Activated CD8-positive, alpha-beta T cell treated with anti-CD3 and anti-CD28 coated beads for 36 hours (primary cell): ENCODE results near the gene SIRPB1. TPM values are rescaled to one million over a fixed set of nuclear protein-coding genes. Genes with fewer than 3 reads are reported as not detected.
A peak's percentile ranks its signal among the peaks of the same experiment; 100 is the strongest.
"Not testable (repeated sequence)": the region's sequence is repeated elsewhere in the genome, so short reads cannot be mapped to it uniquely, and the experiment has no call there.

Source experiments
- ATAC-seq: fragments of 200-7000 bp; cut with Tn5 transposase; one replicate; pipeline ENCODE4 v1.10.0; 2021; ENCODE audit warnings: mild to moderate bottlenecking, moderate library complexity
- CTCF ChIA-PET: fragments of 350-600 bp; sonication (Branson Sonifier 250); formaldehyde crosslinking; loops from one replicate; lab custom pipeline; 2021; ENCODE audit warnings: antibody characterized with exemption; lab: Charles Lee
- POLR2A ChIA-PET: fragments of 350-600 bp; sonication (Branson Sonifier 250); formaldehyde crosslinking; loops from one replicate; lab custom pipeline; 2021; ENCODE audit warnings: antibody characterized with exemption; lab: Charles Lee
- DNase-seq: peaks from one replicate; pipeline ENCODE4 v3.0.0-alpha.2; 2020
- H3K27ac Mint-ChIP-seq: one replicate; pipeline ENCODE4 v1.8.0; 2021; ENCODE audit warnings: mild to moderate bottlenecking, mixed read lengths
- H3K27me3 Mint-ChIP-seq: one replicate; pipeline ENCODE4 v1.8.0; 2021; ENCODE audit warnings: mixed read lengths
- H3K36me3 Mint-ChIP-seq: one replicate; pipeline ENCODE4 v1.8.0; 2021; ENCODE audit warnings: low read depth, mixed read lengths
- H3K4me1 Mint-ChIP-seq: one replicate; pipeline ENCODE4 v1.8.0; 2021; ENCODE audit warnings: low read depth, mixed read lengths
- H3K4me3 Mint-ChIP-seq: one replicate; pipeline ENCODE4 v1.8.0; 2021; ENCODE audit warnings: mild to moderate bottlenecking, moderate library complexity, mixed read lengths
- H3K9me3 Mint-ChIP-seq: one replicate; pipeline ENCODE4 v1.8.0; 2021; ENCODE audit warnings: mixed read lengths
- intact Hi-C: fragments of 100-400 bp; cut with micrococcal nuclease; formaldehyde crosslinking; loops from one replicate; pipeline ENCODE4 v1.10.0; 2022
- total RNA-seq, 2 experiments: library from RNA; stranded (reverse); gene quantifications; one replicate each; pipeline ENCODE4 v1.2.3, GENCODE V29; 2021
- TF ChIP-seq, protein P1 (sequence below): fragments of 200-600 bp; IDR thresholded peaks from one replicate; pipeline ENCODE4 v1.8.0; 2022; ENCODE audit warnings: antibody characterized with exemption, mild to moderate bottlenecking

Gene SIRPB1
- total RNA-seq, 2 experiments from 2014 or later: 0.83 to 0.92 TPM

DNA sequence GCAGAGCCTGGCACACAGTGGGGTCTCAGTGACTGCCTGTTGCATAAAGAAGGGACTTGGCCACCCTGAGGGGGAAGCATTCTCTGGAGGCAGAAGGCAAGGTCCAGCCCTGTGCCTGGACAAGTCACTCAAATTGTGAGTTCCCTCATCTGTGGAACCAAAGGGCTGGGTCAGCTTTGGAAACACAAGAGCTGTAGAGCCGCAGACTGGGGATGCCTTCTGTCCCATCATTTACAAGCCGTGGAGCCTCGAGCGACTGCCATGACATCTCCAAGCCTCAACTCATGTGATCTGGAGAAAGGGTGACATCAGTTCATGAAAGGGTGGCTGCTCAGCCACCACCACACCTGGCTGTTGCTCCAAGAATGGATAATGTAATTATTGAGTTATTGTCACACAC, 41.9 kb downstream of the SIRPB1 start:
- Mint-ChIP-seq H3K4me3 (no peak overlapping the region), H3K4me1 (peaks cover 6% of the 10 kb centered on the region), H3K27me3 (no peaks in the 10 kb centered on the region), H3K27ac (no peak overlapping the region), H3K9me3 (no peaks in the 10 kb centered on the region), H3K36me3 (no peaks in the 10 kb centered on the region)
- intact Hi-C loops: no loop called here
- DNase-seq (no peak), ATAC-seq (no peak)
- TF ChIP-seq, protein P1, sequence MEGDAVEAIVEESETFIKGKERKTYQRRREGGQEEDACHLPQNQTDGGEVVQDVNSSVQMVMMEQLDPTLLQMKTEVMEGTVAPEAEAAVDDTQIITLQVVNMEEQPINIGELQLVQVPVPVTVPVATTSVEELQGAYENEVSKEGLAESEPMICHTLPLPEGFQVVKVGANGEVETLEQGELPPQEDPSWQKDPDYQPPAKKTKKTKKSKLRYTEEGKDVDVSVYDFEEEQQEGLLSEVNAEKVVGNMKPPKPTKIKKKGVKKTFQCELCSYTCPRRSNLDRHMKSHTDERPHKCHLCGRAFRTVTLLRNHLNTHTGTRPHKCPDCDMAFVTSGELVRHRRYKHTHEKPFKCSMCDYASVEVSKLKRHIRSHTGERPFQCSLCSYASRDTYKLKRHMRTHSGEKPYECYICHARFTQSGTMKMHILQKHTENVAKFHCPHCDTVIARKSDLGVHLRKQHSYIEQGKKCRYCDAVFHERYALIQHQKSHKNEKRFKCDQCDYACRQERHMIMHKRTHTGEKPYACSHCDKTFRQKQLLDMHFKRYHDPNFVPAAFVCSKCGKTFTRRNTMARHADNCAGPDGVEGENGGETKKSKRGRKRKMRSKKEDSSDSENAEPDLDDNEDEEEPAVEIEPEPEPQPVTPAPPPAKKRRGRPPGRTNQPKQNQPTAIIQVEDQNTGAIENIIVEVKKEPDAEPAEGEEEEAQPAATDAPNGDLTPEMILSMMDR: no peak
- POLR2A ChIA-PET: interaction anchor here (1.1 kb wide), 1 partner anchor 53 kb away, joined by 3 read pairs; no protein-coding TSS in a partner anchor
- CTCF ChIA-PET: no interaction called here

- CTCF ChIA-PET, H3K27me3 Mint-ChIP-seq, intact Hi-C loops, H3K9me3 Mint-ChIP-seq, H3K4me1 Mint-ChIP-seq, H3K36me3 Mint-ChIP-seq, DNase-seq, H3K4me3 Mint-ChIP-seq: not testable (repeated sequence)
- peak overlapping the region; percentile 8 for H3K27ac Mint-ChIP-seq
- peak; percentile 74 for ATAC-seq
- POLR2A ChIA-PET: interaction anchor here (1.1 kb wide), 1 partner anchor 54 kb away, joined by 3 read pairs; no protein-coding TSS in a partner anchor
Observed at GRCh38 chr20:1577313-1577712, 42.5 kb downstream of the SIRPB1 start.

- ChIA-PET POLR2A (no interaction called here), CTCF (no interaction called here)
- no peak for ATAC-seq
- no peak for DNase-seq
- Mint-ChIP-seq H3K4me3 (no peak overlapping the region), H3K27ac (no peak overlapping the region), H3K4me1 (peaks cover 6% of the 10 kb centered on the region), H3K9me3 (no peaks in the 10 kb centered on the region), H3K36me3 (no peaks in the 10 kb centered on the region), H3K27me3 (no peaks in the 10 kb centered on the region)
- intact Hi-C loops: no loop called here
- TF ChIP-seq, protein P1: no peak
Observed at GRCh38 chr20:1576641-1577040, 43.2 kb downstream of the SIRPB1 start.

DNA sequence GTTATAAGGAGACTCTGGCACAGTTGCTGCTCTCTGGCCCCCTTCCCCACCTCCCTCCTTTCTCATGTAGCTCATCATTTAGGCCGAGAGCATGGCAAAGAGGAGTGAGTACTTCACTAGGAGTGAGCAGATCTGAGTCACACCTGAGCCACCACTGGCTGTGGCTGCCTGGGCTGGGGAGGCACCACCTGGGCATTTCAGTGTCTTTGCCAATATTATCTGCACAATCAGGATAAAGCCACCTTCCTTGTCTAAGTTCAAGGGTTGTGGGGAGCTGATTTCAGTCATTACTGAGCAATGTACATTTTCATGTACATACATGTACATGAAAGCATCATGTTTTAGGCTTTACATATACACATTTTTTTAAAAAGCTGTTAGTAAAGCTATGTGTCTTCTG, 43.8 kb downstream of the SIRPB1 start:
- H3K36me3 Mint-ChIP-seq, H3K27ac Mint-ChIP-seq, H3K27me3 Mint-ChIP-seq, POLR2A ChIA-PET, H3K9me3 Mint-ChIP-seq, CTCF ChIA-PET, H3K4me3 Mint-ChIP-seq, H3K4me1 Mint-ChIP-seq, intact Hi-C loops, DNase-seq: not testable (repeated sequence)
- ATAC-seq: peak; percentile 34

- H3K9me3 Mint-ChIP-seq, H3K27me3 Mint-ChIP-seq, ATAC-seq, POLR2A ChIA-PET, H3K4me1 Mint-ChIP-seq, H3K36me3 Mint-ChIP-seq, H3K4me3 Mint-ChIP-seq, H3K27ac Mint-ChIP-seq, DNase-seq, intact Hi-C loops: not testable (repeated sequence)
- CTCF ChIA-PET: interaction anchor here (0.7 to 1.9 kb wide), 3 partner anchors 163 to 206 kb away, joined by 3 to 6 read pairs (median 5); no protein-coding TSS in a partner anchor
Observed at GRCh38 chr20:1571583-1571982, 48.2 kb downstream of the SIRPB1 start.

Other genes with a start within 250 kb of the SIRPB1 start
- gene FKBP1A, start 227.0 kb downstream of the SIRPB1 start, total RNA-seq: 100 to 1,000 TPM; 259 to 282 TPM
- gene NSFL1C, start 153.2 kb downstream of the SIRPB1 start, total RNA-seq: 10 to 100 TPM; 67.2 to 67.9 TPM
- not detected for gene SIRPB2, start 128.6 kb downstream of the SIRPB1 start, total RNA-seq
- gene SIRPD, start 62.3 kb downstream of the SIRPB1 start, total RNA-seq: not detected
- gene SIRPG, start 37.8 kb upstream of the SIRPB1 start, total RNA-seq: 10 to 100 TPM; 45.4 to 48.6 TPM